Activated CD8-positive, alpha-beta memory T cell treated with anti-CD3 and anti-CD28 coated beads for 48 hours (primary cell): Measurements from ENCODE around the gene RFESD.

ENCODE experiments used
- DNase-seq, 3 experiments: peaks; one replicate each; pipeline ENCODE4 v3.0.0-alpha.2; 2020; ENCODE audit warnings: low read depth in 2 of 3, low spot score in 2 of 3

RFESD gene

DNA sequence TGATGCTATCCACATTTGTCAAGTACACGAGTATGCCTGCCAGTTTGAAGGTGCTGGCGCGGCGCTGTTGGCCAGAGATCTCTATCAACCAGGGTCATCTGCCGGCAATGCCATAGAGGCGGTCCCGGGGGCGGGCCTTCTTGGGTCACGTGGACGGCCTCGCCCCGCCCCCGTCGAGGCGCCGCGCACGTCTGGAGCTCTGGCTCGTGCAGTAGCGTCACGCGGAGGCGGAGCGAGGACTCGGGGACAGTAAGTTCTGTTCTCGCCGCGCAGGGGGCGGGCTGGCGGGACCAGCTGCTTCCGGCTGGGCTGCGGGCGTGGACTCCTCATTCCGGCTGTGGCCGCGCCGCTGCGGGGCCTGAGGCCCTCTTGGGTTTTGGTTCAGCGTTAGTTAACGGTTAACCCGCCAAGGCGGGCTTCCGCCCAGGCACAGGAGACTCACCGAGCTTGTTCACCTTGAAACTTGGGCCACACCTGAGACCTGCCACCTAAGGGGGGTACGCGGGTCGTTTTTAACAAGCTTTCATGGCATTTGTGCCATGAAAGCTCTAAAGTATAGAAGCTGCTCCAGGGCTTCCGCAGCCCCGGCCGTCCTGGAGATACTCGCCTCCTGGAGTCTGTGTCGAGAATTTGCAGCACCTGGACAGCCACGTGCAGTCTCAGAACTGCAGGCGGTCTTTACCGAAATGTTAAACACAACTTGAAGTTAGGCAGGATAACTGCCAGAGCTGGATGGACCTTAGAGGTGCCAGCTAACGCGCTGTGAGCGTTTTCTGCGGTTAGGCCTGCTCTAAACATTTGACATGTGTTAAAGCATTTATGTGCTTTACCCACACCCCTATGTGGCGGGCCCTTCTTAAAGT is at the start of gene RFESD:
RFESD (plus strand) TSS at position 209 of the 863 bp plus-strand sequence. CDS start 5,495 bp downstream, outside the sequence.
- DNase-seq, result peak; percentile 78 to 92 (median 84)

GRCh38 chr5:95599252-95599651 is 47.3 kb upstream of the RFESD start:
- DNase-seq, result no peak

- DNase-seq, result no peak
These were observed 46.0 kb upstream of the RFESD start for GRCh38 chr5:95600557-95600956.

DNA sequence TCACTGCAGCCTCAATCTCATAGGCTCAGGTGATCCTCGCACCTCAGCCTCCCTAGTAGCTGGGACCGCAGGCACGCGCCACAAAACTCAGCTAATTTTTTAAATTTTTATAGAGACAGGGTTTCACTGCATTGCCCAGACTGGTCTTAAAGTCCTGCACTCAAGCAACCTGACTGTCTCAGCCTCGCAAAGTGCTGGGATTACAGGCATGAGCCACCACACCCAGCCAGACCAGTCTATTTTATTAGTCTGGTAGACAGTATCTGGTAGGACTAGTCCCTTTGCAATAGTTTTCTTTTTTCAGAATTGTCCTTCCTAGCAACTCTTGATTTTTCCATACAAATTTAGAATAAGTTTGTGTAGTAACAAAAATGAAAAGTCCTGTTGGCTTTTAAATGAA is 40.8 kb upstream of the RFESD start:
- DNase-seq, result no peak

GRCh38 chr5:95606419-95606818 is 40.2 kb upstream of the RFESD start:
- no peak for DNase-seq

- DNase-seq, result no peak
These were observed 36.9 kb upstream of the RFESD start for GRCh38 chr5:95609711-95610110.

DNA sequence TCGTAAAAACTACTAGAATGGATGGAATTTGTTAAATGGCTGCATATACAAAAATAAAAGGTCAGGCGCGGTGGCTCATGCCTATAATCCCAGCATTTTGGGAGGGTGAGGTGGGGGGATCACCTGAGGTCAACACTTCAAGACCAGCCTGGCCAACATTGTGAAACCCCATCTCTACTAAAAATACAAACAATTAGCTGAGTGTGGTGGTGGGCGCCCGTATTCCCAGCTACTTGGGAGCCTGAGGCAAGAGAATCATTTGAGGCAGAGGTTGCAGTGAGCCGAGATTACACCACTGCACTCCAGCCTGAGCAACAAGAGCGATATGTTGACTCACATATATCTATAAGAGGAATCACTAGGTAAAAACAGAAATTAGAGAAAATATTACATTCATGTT is 36.0 kb upstream of the RFESD start:
- no peak for DNase-seq

DNA sequence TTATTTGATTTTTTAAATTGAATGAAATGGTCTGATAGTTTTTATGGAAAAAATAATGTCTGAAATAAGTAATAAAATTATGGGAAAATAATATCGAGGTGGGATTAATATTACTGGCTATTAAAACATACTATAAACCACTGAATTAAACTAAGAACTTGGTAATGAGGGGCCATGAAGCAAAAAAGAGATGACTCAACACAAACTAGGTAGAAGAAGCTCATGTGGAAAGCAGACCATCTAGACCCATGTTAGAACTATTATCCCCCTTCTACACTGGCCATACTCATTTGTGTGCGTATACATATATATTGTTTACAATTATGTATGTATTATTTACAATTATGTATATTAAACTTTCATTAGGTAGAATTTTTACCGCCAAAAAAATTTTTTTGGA is 35.2 kb upstream of the RFESD start:
- no peak for DNase-seq

DNA sequence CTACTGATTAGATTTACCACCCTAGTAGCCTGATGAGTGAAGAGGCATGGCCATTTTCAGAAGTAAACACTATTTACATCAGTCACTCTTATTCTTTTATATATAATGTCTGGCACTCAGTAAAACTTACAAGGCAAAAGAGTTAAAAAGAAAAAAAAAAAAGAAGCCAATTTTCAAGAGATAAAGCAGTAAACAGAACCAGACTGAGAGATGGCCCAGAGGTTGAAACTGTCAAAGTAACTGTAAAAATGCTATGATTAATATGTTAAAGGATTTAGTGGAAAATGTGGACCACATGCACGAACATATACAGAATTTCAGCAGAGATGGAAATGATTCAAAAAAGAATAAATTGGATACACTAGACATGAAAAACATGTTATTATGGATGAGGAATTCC is 33.1 kb upstream of the RFESD start:
- DNase-seq, result no peak

GRCh38 chr5:95615164-95615467 is 31.5 kb upstream of the RFESD start:
- no peak for DNase-seq

GRCh38 chr5:95617057-95617456 is 29.5 kb upstream of the RFESD start:
- no peak for DNase-seq

DNA sequence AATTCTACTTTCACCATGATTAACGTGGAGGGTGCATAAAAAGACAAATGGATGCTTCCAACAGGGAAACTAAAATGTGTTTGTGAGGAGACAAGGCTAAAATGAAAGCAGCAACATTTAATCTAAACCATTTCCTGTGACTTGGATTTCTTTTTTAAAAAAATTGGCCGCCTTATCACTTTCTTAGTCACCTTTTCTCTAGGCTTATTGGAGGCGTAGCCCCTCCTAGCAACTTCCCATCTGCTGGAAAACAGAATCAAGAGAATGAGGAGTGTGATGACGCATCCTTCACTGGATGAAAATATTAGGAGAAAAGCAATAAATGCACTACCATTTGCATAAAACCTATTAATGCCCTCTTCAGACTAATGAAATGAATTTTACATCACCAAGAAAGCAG is 27.5 kb upstream of the RFESD start:
- DNase-seq, result no peak

GRCh38 chr5:95619514-95620029 is 27.0 kb upstream of the RFESD start:
- DNase-seq, result no peak

DNA sequence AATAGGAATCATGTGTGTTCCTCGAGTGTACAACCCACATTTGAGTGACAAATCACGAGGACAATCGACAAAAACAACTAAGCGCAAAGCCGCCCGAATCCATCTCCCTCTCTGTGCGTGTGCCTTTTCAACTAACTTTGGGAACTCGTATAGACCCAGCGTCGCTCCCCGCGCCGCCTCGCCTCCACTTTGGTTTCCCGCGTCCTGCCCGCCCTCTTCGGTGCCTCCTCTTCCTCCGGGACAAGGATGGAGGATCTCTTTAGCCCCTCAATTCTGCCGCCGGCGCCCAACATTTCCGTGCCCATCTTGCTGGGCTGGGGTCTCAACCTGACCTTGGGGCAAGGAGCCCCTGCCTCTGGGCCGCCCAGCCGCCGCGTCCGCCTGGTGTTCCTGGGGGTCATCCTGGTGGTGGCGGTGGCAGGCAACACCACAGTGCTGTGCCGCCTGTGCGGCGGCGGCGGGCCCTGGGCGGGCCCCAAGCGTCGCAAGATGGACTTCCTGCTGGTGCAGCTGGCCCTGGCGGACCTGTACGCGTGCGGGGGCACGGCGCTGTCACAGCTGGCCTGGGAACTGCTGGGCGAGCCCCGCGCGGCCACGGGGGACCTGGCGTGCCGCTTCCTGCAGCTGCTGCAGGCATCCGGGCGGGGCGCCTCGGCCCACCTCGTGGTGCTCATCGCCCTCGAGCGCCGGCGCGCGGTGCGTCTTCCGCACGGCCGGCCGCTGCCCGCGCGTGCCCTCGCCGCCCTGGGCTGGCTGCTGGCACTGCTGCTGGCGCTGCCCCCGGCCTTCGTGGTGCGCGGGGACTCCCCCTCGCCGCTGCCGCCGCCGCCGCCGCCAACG is 26.3 kb upstream of the RFESD start, which contains the start of gene GPR150:
GPR150 (plus strand) TSS at position 58 of the 840 bp plus-strand sequence; CDS start at position 247, 189 bp downstream.
- DNase-seq, result peak; percentile 30 to 40 (median 32)

DNA sequence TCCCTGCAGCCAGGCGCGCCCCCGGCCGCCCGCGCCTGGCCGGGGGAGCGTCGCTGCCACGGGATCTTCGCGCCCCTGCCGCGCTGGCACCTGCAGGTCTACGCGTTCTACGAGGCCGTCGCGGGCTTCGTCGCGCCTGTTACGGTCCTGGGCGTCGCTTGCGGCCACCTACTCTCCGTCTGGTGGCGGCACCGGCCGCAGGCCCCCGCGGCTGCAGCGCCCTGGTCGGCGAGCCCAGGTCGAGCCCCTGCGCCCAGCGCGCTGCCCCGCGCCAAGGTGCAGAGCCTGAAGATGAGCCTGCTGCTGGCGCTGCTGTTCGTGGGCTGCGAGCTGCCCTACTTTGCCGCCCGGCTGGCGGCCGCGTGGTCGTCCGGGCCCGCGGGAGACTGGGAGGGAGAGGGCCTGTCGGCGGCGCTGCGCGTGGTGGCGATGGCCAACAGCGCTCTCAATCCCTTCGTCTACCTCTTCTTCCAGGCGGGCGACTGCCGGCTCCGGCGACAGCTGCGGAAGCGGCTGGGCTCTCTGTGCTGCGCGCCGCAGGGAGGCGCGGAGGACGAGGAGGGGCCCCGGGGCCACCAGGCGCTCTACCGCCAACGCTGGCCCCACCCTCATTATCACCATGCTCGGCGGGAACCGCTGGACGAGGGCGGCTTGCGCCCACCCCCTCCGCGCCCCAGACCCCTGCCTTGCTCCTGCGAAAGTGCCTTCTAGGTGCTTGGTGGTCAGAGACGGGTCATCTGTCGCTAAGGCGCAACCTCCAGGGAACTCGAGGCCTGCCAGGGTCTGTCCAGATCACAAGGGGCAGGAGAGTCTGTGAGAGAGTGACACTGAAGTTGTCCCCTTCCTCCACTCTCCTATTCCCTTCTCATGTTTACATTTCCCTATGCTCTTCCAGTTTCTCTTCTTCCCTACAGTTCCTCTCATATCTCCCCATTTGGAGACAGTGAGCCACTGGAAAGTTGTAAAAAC is 25.4 kb upstream of the RFESD start:
- DNase-seq, result peak; percentile 18 to 35 (median 20)

DNA sequence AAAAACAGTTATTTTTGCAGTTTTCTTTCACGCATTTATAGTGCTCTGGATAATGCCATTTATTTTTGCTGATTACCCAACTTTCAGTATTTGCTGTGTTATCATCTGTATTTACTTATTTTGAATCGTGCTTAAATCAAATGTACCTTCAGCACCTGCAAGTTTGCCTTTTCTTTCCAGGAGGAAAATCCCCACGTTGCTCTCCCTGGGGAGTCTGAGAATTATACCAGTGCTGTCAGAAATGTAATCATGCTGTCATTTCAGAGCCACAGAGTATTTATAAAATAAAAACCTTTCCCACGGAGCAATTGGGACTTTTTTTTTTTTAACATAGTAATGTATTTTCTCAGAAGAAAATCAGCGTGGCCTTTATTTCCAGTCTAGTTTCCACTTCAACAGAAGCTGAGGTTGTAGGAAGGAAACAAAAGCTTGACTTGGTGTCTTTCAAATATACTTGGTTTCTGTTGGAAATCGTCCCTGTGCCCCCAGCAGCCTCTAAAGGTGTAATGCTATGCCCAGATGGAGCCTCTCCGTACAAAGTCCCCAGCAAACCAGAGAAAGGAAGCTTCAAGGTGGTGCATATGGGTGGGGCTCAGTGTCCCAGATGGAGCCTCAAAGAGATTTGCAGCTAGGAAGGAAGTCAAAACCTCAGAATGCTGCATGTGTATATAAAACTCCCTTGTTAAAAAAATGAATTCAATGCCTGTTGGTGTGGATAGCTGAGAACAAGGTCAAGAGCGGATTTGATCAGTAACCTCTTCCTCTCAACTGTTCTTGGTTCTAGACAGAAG is 24.5 kb upstream of the RFESD start:
- DNase-seq, result no peak

DNA sequence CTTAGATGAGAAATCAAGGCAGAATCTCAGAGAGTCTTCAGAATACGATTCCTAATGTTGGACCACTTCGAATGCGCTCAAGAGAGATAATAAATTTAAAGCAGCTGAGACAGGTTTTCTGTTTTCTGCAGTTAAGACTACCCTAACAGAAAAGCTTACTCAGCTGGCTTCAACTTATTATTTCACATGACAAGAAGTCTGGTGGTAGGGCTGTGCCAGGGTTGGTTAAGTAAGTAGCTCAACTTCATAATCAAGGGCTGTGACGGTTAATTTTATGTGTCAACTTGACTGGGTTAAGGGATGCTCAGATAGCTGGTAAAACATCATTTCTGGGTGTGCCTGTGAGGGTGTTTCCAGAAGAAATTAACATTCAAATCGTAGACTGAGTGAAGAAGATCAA is 22.9 kb upstream of the RFESD start:
- no peak for DNase-seq

GRCh38 chr5:95624368-95624767 is 22.2 kb upstream of the RFESD start:
- no peak for DNase-seq

- DNase-seq, result no peak
These were observed 19.9 kb upstream of the RFESD start for GRCh38 chr5:95626701-95627100.
